HG02840 (cell line): ENCODE measurements around the gene PMS2.
"Not testable (repeated sequence)": the region's sequence is repeated elsewhere in the genome, so short reads cannot be mapped to it uniquely, and the experiment has no call there.

Experiments
- ATAC-seq: cut with Tn5 transposase; IDR thresholded peaks from one replicate; pipeline ENCODE4 v1.9.1; 2021; ENCODE audit warnings: mild to moderate bottlenecking, moderate library complexity, moderate number of reproducible peaks; ENCODE audit not compliant: unreplicated experiment, low FRiP score

PMS2 gene

DNA sequence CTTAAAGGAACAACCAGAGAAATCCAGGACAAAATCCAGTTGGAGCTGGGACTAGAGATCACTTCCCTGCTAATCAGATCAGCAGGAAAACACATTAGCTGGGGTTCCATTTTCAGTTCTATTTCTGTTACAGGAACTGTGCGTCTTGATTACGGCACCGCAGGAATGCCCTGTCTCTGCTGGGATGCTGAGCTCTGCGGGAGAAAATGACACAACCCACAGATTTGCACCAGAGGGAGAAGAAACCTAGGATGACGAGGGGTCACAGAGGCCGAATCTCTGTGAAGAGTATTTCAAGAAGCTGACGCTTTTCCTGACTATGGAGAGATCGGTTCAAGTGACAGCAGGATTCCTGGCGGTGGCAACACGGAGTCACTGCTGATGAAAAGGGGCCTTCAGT is 78.6 kb downstream of the PMS2 start:
- ATAC-seq, result not testable (repeated sequence)

DNA sequence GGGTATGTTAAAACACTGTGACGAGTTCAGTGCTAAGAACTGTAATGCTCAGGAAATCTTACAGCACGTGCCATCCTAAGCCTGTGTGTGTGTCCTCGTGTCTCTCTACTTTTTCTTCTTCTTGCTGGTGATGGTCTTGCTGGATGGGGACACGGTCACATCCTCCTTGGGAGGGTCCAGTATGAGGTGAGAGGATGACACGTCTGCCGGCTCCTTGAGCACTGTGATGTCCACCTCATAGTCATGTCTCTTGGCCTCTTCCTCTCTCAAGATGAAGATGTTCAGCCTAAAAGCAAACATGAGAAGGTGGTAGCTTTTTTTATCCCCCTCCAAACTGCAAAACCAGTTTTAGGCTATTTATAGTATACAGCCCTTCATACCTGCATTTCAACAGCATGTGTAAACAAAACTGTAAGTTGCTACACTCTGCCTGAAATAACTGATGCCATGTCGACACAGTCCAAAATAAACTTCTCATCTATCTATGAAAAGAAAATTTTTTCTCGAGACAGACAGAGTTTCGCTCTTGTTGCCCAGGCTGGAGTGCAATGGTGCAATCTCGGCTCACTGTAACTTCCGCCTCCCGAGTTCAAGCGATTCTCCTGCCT is 82.5 kb downstream of the PMS2 start:
- ATAC-seq, result not testable (repeated sequence)

DNA sequence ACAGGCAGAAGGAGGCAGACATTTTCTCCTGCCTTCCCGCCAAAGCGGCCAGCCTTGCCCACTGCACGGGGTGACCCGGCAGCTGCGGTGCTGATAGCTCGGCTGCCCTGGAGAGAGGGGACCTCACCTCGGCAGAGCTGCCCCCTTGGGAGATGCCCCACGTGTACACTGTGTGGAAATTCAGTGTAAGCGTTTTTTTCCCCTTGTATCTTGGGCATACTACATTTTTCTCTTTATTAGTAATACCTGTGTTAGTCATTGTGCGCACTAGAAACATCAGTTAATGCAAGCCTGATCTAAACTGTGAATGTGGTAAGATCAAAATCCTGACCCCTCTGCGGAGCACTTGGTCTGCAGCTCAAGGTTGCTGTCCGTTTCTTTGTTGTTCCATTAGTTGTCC is 84.2 kb downstream of the PMS2 start:
- not testable (repeated sequence) for ATAC-seq

DNA sequence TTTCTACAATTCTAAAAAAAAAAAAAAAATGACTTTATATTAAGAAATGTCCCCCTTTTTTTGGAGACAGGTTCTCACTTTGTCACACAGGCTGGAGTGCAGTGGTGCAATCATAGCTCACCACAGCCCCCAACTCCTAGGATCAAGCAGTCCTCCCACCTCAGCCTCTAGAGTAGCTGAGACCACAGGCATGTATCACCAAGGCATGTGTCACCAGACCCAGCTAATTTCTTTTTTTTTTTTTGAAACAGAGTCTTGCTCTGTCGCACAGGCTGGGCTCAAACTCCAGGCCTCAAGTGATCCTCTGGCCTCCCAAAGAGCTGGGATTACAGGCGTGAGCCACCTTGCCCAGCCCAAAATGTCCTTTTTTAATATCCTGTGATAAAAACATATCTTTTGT is 84.7 kb downstream of the PMS2 start:
- ATAC-seq, result not testable (repeated sequence)
